NT2/D1 (cell line): ENCODE results near the gene TMA7B.

Source experiments
- SUZ12 ChIP-seq: IDR thresholded peaks from 2 replicates; pipeline ENCODE4 v1.6.1; 2011; ENCODE audit not compliant: insufficient read length, insufficient read depth; ENCODE audit errors: extremely low read depth
- YY1 ChIP-seq: IDR thresholded peaks from 2 replicates; pipeline ENCODE4 v1.6.1; 2011; ENCODE audit not compliant: insufficient read length, insufficient read depth
- ZNF274 ChIP-seq: IDR thresholded peaks from 2 replicates; pipeline ENCODE4 v1.6.1; 2011; ENCODE audit warnings: mild to moderate bottlenecking, low read depth, low read length

DNA sequence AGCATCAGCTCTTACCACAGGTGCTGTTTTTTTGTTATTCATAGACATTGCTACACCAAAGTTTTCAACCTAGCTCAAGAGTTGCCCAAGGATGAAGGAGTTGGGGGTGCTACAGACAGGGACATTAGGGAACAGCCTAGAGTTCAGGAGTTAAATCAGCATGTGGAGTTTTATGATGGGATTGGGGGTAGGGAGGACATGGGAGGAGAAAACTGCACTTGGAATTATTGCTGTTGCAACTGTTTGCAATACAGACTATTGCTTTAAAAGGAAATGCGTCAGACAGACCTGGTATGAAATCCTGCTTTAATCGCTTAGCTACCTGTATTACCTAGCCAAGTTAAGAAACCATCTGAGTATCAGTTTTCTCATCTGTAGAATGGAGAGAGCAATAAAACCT lies 6.3 kb downstream of the TMA7B start:
- no peak for TF ChIP-seq YY1
- TF ChIP-seq ZNF274: no peak
- TF ChIP-seq SUZ12: no peak
